HEK293T (cell line): Measurements from ENCODE around the gene NHS.

Source experiments
- CTCF ChIA-PET: fragments of 350-600 bp; formaldehyde crosslinking; extraction: SDS; loops from one replicate; lab custom pipeline; 2021; ENCODE audit warnings: antibody characterized with exemption, inconsistent platforms; lab: Yijun Ruan, JAX
- POLR2A ChIA-PET: fragments of 350-600 bp; formaldehyde crosslinking; extraction: SDS; loops from one replicate; lab custom pipeline; 2020; ENCODE audit warnings: antibody characterized with exemption, inconsistent platforms; lab: Yijun Ruan, JAX
- DNase-seq: peaks from one replicate; pipeline ENCODE4 v3.0.0; 2012; ENCODE audit warnings: mixed read lengths; ENCODE audit errors: extremely low spot score
- ARNT ChIP-seq: fragments of 450-650 bp; IDR thresholded peaks from 2 replicates; pipeline ENCODE4 v1.6.1; 2017; ENCODE audit warnings: mild to moderate bottlenecking
- BHLHE40 ChIP-seq: fragments of 450-650 bp; IDR thresholded peaks from 2 replicates; pipeline ENCODE4 v1.6.1; 2016; ENCODE audit warnings: mild to moderate bottlenecking, moderate library complexity, borderline replicate concordance
- CTBP1 ChIP-seq: fragments of 450-650 bp; IDR thresholded peaks from 2 replicates; pipeline ENCODE4 v1.6.1; 2016; ENCODE audit warnings: borderline replicate concordance
- ELF4 ChIP-seq: fragments of 450-650 bp; IDR thresholded peaks from 2 replicates; pipeline ENCODE4 v1.6.1; 2017; ENCODE audit warnings: antibody characterized with exemption
- FOXA1 ChIP-seq: fragments of 450-650 bp; IDR thresholded peaks from 2 replicates; pipeline ENCODE4 v1.6.1; 2016; ENCODE audit warnings: mild to moderate bottlenecking
- FOXK2 ChIP-seq: fragments of 450-650 bp; IDR thresholded peaks from 2 replicates; pipeline ENCODE4 v1.6.1; 2016; ENCODE audit warnings: mild to moderate bottlenecking
- FOXM1 ChIP-seq: fragments of 450-650 bp; IDR thresholded peaks from 2 replicates; pipeline ENCODE4 v1.6.1; 2017; ENCODE audit warnings: mild to moderate bottlenecking, borderline replicate concordance
- HDGF ChIP-seq: fragments of 450-650 bp; IDR thresholded peaks from 2 replicates; pipeline ENCODE4 v1.6.1; 2017; ENCODE audit warnings: antibody characterized with exemption, borderline replicate concordance
- L3MBTL2 ChIP-seq: fragments of 450-650 bp; conservative IDR thresholded peaks from 2 replicates; pipeline ENCODE4 v1.6.1; 2016; ENCODE audit warnings: mild to moderate bottlenecking
- LEF1 ChIP-seq: fragments of 450-650 bp; IDR thresholded peaks from 2 replicates; pipeline ENCODE4 v1.6.1; 2017; ENCODE audit warnings: mild to moderate bottlenecking, borderline replicate concordance
- NFRKB ChIP-seq: fragments of 450-650 bp; IDR thresholded peaks from 2 replicates; pipeline ENCODE4 v1.6.1; 2016; ENCODE audit warnings: mild to moderate bottlenecking, moderate library complexity
- PKNOX1 ChIP-seq: fragments of 450-650 bp; IDR thresholded peaks from 2 replicates; pipeline ENCODE4 v1.6.1; 2016
- SP1 ChIP-seq: fragments of 450-650 bp; IDR thresholded peaks from 2 replicates; pipeline ENCODE4 v1.6.1; 2017
- SUZ12 ChIP-seq: fragments of 450-650 bp; IDR thresholded peaks from 2 replicates; pipeline ENCODE4 v1.6.1; 2016; ENCODE audit warnings: mild to moderate bottlenecking
- TARDBP ChIP-seq: fragments of 450-650 bp; IDR thresholded peaks from 2 replicates; pipeline ENCODE4 v1.6.1; 2016
- ZNF384 ChIP-seq: fragments of 450-650 bp; IDR thresholded peaks from 2 replicates; pipeline ENCODE4 v1.6.1; 2016

NHS gene

GRCh38 chrX:17670874-17671273 is 295.9 kb downstream of the NHS start:
- no peak for DNase-seq
- ChIA-PET POLR2A (no interaction called here), CTCF (no interaction called here)
- TF ChIP-seq TARDBP (no peak), ZNF384 (no peak)

GRCh38 chrX:17674601-17675000 is 299.6 kb downstream of the NHS start:
- CTCF ChIA-PET, result no interaction called here
- DNase-seq, result no peak
- TF ChIP-seq NFRKB (no peak), LEF1 (no peak), FOXA1 (no peak), ARNT (no peak), BHLHE40 (no peak), FOXK2 (no peak), PKNOX1 (no peak), SP1 (no peak), ELF4 (no peak), CTBP1 (no peak), FOXM1 (no peak), TARDBP (no peak), L3MBTL2 (no peak), ZNF384 (no peak), HDGF (no peak), SUZ12 (no peak)
- POLR2A ChIA-PET, result no interaction called here

- no peak for TF ChIP-seq FOXA1
- no peak for TF ChIP-seq HDGF
- no peak for TF ChIP-seq LEF1
- TF ChIP-seq ELF4, result no peak
- no peak for TF ChIP-seq NFRKB
- ChIA-PET POLR2A (interaction anchor here (0.6 to 1.2 kb wide), 2 partner anchors 65 to 79 kb away, joined by 3 to 4 read pairs; no protein-coding TSS in a partner anchor), CTCF (no interaction called here)
- DNase-seq, result no peak
These were observed 304.3 kb downstream of the NHS start for GRCh38 chrX:17679261-17679660.

- ChIA-PET POLR2A (interaction anchor here (0.6 kb wide), 1 partner anchor 78 kb away, joined by 4 read pairs; no protein-coding TSS in a partner anchor), CTCF (no interaction called here)
- TF ChIP-seq NFRKB (no peak), FOXK2 (no peak), ELF4 (no peak), ZNF384 (no peak), FOXA1 (no peak), PKNOX1 (no peak), L3MBTL2 (no peak), SUZ12 (no peak), FOXM1 (no peak), TARDBP (no peak), CTBP1 (no peak), HDGF (no peak), ARNT (no peak), SP1 (no peak), BHLHE40 (no peak), LEF1 (no peak)
- no peak for DNase-seq
These were observed 304.8 kb downstream of the NHS start for GRCh38 chrX:17679820-17680219.

GRCh38 chrX:17680732-17681413 is 305.9 kb downstream of the NHS start:
- no peak for DNase-seq
- CTCF ChIA-PET, result no interaction called here
- POLR2A ChIA-PET, result no interaction called here

More at GRCh38 chrX:17680732-17681413, 305.9 kb downstream of the NHS start:
- TF ChIP-seq TARDBP (no peak), ELF4 (no peak), BHLHE40 (no peak), NFRKB (no peak), LEF1 (no peak), L3MBTL2 (no peak), CTBP1 (no peak), PKNOX1 (no peak), SUZ12 (no peak), SP1 (no peak), ARNT (no peak), FOXM1 (no peak), ZNF384 (no peak), FOXK2 (no peak), HDGF (no peak), FOXA1 (no peak)
